GM18499 (cell line): ENCODE results near the gene UGDH.
A peak's percentile ranks its signal among the peaks of the same experiment; 100 is the strongest.
"Not testable (repeated sequence)": the region's sequence is repeated elsewhere in the genome, so short reads cannot be mapped to it uniquely, and the experiment has no call there.

ENCODE experiments used
- ATAC-seq: cut with Tn5 transposase; IDR thresholded peaks from one replicate; pipeline ENCODE4 v1.9.1; 2021; ENCODE audit warnings: moderate number of reproducible peaks; ENCODE audit not compliant: insufficient read depth, unreplicated experiment

The UGDH gene

GRCh38 chr4:39527296-39528060 lies at the start of gene UGDH:
Gene UGDH (minus strand): TSS chr4:39527439. CDS start chr4:39521512, 5,927 bp downstream.
- ATAC-seq: peak; percentile 75

- no peak for ATAC-seq
Observed at GRCh38 chr4:39574946-39575345, 47.7 kb upstream of the UGDH start.

GRCh38 chr4:39571504-39571903 lies 44.3 kb upstream of the UGDH start:
- no peak for ATAC-seq

- no peak for ATAC-seq
Observed at GRCh38 chr4:39571054-39571453, 43.8 kb upstream of the UGDH start.

GRCh38 chr4:39569209-39569608 lies 42.0 kb upstream of the UGDH start:
- no peak for ATAC-seq

GRCh38 chr4:39568805-39569204 lies 41.6 kb upstream of the UGDH start:
- ATAC-seq: no peak

- ATAC-seq: no peak
Observed at GRCh38 chr4:39565878-39566600, 38.8 kb upstream of the UGDH start.

GRCh38 chr4:39563346-39563847 lies 36.2 kb upstream of the UGDH start:
- ATAC-seq: no peak

GRCh38 chr4:39562792-39563191 lies 35.6 kb upstream of the UGDH start:
- ATAC-seq: no peak

- ATAC-seq: no peak
Observed at GRCh38 chr4:39559626-39560025, 32.4 kb upstream of the UGDH start.

GRCh38 chr4:39555472-39555871 lies 28.2 kb upstream of the UGDH start:
- ATAC-seq: no peak

- ATAC-seq: no peak
Observed at GRCh38 chr4:39548425-39549067, 21.3 kb upstream of the UGDH start.

- no peak for ATAC-seq
Observed at GRCh38 chr4:39544580-39545315, 17.5 kb upstream of the UGDH start.

- ATAC-seq: not testable (repeated sequence)
Observed at GRCh38 chr4:39544080-39544479, 16.8 kb upstream of the UGDH start.

GRCh38 chr4:39543034-39543433 lies 15.8 kb upstream of the UGDH start:
- no peak for ATAC-seq

GRCh38 chr4:39542611-39543012 lies 15.4 kb upstream of the UGDH start:
- no peak for ATAC-seq

GRCh38 chr4:39541987-39542610 lies 14.9 kb upstream of the UGDH start:
- no peak for ATAC-seq

- no peak for ATAC-seq
Observed at GRCh38 chr4:39539089-39539611, 11.9 kb upstream of the UGDH start.

- ATAC-seq: no peak
Observed at GRCh38 chr4:39533541-39533940, 6.3 kb upstream of the UGDH start.

- ATAC-seq: not testable (repeated sequence)
Observed at GRCh38 chr4:39532237-39532636, 5.0 kb upstream of the UGDH start.
